Measurements from ENCODE around the gene TOLLIP.

The TOLLIP gene

GRCh38 chr11:1350086-1350725 lies 40.8 kb upstream of the TOLLIP start (continued):
- TF ChIP-seq, protein P1, sequence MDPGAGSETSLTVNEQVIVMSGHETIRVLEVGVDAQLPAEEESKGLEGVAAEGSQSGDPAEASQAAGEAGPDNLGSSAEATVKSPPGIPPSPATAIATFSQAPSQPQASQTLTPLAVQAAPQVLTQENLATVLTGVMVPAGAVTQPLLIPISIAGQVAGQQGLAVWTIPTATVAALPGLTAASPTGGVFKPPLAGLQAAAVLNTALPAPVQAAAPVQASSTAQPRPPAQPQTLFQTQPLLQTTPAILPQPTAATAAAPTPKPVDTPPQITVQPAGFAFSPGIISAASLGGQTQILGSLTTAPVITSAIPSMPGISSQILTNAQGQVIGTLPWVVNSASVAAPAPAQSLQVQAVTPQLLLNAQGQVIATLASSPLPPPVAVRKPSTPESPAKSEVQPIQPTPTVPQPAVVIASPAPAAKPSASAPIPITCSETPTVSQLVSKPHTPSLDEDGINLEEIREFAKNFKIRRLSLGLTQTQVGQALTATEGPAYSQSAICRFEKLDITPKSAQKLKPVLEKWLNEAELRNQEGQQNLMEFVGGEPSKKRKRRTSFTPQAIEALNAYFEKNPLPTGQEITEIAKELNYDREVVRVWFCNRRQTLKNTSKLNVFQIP (CRISPR knock-in tag; IDR thresholded peaks at IDR 0.05; ENCODE audit: borderline replicate concordance, low read depth) = no peak
- TF ChIP-seq ARNTL (CRISPR knock-in tag; IDR thresholded peaks at IDR 0.05; ENCODE audit: borderline replicate concordance, low read depth) (no peak), TCF4 (CRISPR knock-in tag; IDR thresholded peaks at IDR 0.05; ENCODE audit: borderline replicate concordance) (no peak), OSR1 (CRISPR knock-in tag; IDR thresholded peaks at IDR 0.05) (no peak)

DNA sequence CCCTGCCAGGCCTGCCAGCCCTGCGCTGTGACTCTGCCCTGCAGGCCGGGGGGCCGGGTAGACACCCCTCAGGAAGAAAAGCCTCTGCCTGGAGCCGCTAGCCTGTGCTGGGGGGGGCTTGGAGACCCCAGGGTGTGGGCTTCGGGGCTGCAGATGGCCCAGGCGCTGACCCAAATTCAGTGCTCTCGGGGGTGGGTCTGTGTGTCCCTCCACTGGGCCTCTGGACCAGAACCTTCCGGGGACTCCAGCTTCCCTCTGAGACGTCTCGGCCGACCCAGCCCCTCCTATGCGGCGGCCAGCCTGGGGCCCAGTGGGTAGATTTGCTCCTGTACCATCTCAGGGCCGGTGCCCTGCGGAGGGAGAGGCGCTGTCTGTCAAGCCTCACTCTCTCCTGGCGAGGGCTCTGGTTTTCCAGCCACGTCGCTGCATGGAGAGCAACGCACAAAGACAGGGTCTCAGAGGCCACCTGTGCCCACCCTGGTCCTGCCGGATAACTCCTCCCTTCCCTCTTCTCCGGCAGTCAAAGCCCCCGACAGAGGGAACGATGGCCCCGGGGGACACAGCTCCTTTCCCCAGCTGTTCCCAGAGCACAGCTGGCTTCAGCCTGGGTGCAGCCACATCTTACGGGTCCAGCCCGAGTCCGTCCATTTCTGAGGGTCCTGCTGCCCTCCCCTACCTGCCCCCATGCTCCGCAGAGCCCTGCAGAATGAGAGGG lies 40.1 kb upstream of the TOLLIP start:
- TF ChIP-seq ZFP30 (CRISPR knock-in tag; IDR thresholded peaks at IDR 0.05) (no peak), ZFP3 (CRISPR knock-in tag; IDR thresholded peaks at IDR 0.05) (no peak), PPARA (CRISPR knock-in tag; IDR thresholded peaks at IDR 0.05; ENCODE audit: borderline replicate concordance) (no peak), BACH2 (CRISPR knock-in tag; IDR thresholded peaks at IDR 0.05; ENCODE audit: borderline replicate concordance) (no peak), ZC3H10 (CRISPR knock-in tag; IDR thresholded peaks at IDR 0.05) (no peak), OSR1 (CRISPR knock-in tag; IDR thresholded peaks at IDR 0.05) (no peak), ZNF8 (CRISPR knock-in tag; IDR thresholded peaks at IDR 0.05) (no peak), ZNF70 (CRISPR knock-in tag; IDR thresholded peaks at IDR 0.05) (no peak)
- TF ChIP-seq, protein P1 (CRISPR knock-in tag; IDR thresholded peaks at IDR 0.05; ENCODE audit: borderline replicate concordance, low read depth) = no peak
- ATAC-seq = no peak

GRCh38 chr11:1348796-1349326 lies 39.4 kb upstream of the TOLLIP start:
- no peak for ATAC-seq
- TF ChIP-seq CREB5 (CRISPR knock-in tag; IDR thresholded peaks at IDR 0.05; ENCODE audit: low read depth) (no peak), ZC3H10 (CRISPR knock-in tag; IDR thresholded peaks at IDR 0.05) (no peak), TOX (CRISPR knock-in tag; IDR thresholded peaks at IDR 0.05; ENCODE audit: borderline replicate concordance) (no peak), ZFP30 (CRISPR knock-in tag; IDR thresholded peaks at IDR 0.05) (no peak), ZNF70 (CRISPR knock-in tag; IDR thresholded peaks at IDR 0.05) (no peak), RARB (CRISPR knock-in tag; IDR thresholded peaks at IDR 0.05) (no peak), GLIS3 (CRISPR knock-in tag; IDR thresholded peaks at IDR 0.05) (no peak), ISL1 (CRISPR knock-in tag; IDR thresholded peaks at IDR 0.05) (no peak), ZNF565 (CRISPR knock-in tag; conservative IDR thresholded peaks at IDR 0.05; ENCODE audit: low read depth) (no peak), PPARA (CRISPR knock-in tag; IDR thresholded peaks at IDR 0.05; ENCODE audit: borderline replicate concordance) (no peak), ZNF8 (CRISPR knock-in tag; IDR thresholded peaks at IDR 0.05) (no peak), ESRRG (CRISPR knock-in tag; IDR thresholded peaks at IDR 0.05) (no peak), CSDC2 (CRISPR knock-in tag; IDR thresholded peaks at IDR 0.05) (no peak), ZFP3 (CRISPR knock-in tag; IDR thresholded peaks at IDR 0.05) (no peak), ARNTL (CRISPR knock-in tag; IDR thresholded peaks at IDR 0.05; ENCODE audit: borderline replicate concordance, low read depth) (no peak), TCF4 (CRISPR knock-in tag; IDR thresholded peaks at IDR 0.05; ENCODE audit: borderline replicate concordance) (no peak)
- TF ChIP-seq, protein P2, sequence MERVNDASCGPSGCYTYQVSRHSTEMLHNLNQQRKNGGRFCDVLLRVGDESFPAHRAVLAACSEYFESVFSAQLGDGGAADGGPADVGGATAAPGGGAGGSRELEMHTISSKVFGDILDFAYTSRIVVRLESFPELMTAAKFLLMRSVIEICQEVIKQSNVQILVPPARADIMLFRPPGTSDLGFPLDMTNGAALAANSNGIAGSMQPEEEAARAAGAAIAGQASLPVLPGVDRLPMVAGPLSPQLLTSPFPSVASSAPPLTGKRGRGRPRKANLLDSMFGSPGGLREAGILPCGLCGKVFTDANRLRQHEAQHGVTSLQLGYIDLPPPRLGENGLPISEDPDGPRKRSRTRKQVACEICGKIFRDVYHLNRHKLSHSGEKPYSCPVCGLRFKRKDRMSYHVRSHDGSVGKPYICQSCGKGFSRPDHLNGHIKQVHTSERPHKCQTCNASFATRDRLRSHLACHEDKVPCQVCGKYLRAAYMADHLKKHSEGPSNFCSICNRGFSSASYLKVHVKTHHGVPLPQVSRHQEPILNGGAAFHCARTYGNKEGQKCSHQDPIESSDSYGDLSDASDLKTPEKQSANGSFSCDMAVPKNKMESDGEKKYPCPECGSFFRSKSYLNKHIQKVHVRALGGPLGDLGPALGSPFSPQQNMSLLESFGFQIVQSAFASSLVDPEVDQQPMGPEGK (CRISPR knock-in tag; IDR thresholded peaks at IDR 0.05; ENCODE audit: borderline replicate concordance) = no peak
- TF ChIP-seq, protein P3, sequence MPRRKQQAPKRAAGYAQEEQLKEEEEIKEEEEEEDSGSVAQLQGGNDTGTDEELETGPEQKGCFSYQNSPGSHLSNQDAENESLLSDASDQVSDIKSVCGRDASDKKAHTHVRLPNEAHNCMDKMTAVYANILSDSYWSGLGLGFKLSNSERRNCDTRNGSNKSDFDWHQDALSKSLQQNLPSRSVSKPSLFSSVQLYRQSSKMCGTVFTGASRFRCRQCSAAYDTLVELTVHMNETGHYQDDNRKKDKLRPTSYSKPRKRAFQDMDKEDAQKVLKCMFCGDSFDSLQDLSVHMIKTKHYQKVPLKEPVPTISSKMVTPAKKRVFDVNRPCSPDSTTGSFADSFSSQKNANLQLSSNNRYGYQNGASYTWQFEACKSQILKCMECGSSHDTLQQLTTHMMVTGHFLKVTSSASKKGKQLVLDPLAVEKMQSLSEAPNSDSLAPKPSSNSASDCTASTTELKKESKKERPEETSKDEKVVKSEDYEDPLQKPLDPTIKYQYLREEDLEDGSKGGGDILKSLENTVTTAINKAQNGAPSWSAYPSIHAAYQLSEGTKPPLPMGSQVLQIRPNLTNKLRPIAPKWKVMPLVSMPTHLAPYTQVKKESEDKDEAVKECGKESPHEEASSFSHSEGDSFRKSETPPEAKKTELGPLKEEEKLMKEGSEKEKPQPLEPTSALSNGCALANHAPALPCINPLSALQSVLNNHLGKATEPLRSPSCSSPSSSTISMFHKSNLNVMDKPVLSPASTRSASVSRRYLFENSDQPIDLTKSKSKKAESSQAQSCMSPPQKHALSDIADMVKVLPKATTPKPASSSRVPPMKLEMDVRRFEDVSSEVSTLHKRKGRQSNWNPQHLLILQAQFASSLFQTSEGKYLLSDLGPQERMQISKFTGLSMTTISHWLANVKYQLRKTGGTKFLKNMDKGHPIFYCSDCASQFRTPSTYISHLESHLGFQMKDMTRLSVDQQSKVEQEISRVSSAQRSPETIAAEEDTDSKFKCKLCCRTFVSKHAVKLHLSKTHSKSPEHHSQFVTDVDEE (CRISPR knock-in tag; IDR thresholded peaks at IDR 0.05) = no peak
- TF ChIP-seq, protein P1 (CRISPR knock-in tag; IDR thresholded peaks at IDR 0.05; ENCODE audit: borderline replicate concordance, low read depth) = no peak
